Panc1 (cell line): ENCODE data around the gene INHBB. TPM values are rescaled to one million over a fixed set of nuclear protein-coding genes. Genes with fewer than 3 reads are reported as not detected.

Experiments
- ATAC-seq: fragments of 200-7000 bp; cut with Tn5 transposase; 2 replicates; pipeline ENCODE4 v1.9.1; 2020; ENCODE audit warnings: mild to moderate bottlenecking, moderate library complexity
- BruUV-seq: library from RNA; stranded (reverse); fragments of 400-500 nt; replicated peaks from 2 replicates; lab custom pipeline; 2021; lab: Mats Ljungman, UMichigan
- CTCF ChIA-PET: fragments of 300-600 bp; sonication (Branson Sonifier 250); formaldehyde crosslinking; loops from one replicate; lab custom pipeline; 2022; ENCODE audit warnings: antibody characterized with exemption; lab: Charles Lee
- POLR2A ChIA-PET: fragments of 300-600 bp; sonication (Branson Sonifier 250); formaldehyde crosslinking; loops from one replicate; lab custom pipeline; 2022; ENCODE audit warnings: antibody characterized with exemption; lab: Charles Lee
- DNase-seq: peaks from one replicate; pipeline ENCODE4 v3.0.0-alpha.2; 2010; ENCODE audit warnings: low read depth, low spot score
- H3K27ac ChIP-seq: 2 replicates; pipeline ENCODE4 v1.5.1; 2011; ENCODE audit warnings: mild to moderate bottlenecking, low read length, inconsistent platforms
- H3K27me3 ChIP-seq: fragments of 200-500 bp; sonication (Bioruptor generic); 2 replicates; pipeline ENCODE4 v1.6.0; 2014; ENCODE audit warnings: low read length, inconsistent platforms; ENCODE audit not compliant: control insufficient read depth, insufficient read depth
- H3K36me3 ChIP-seq: fragments of 200-500 bp; sonication (Bioruptor generic); 2 replicates; pipeline ENCODE4 v1.5.1; 2014; ENCODE audit warnings: inconsistent platforms, mild to moderate bottlenecking, low read length, moderate library complexity; ENCODE audit not compliant: control insufficient read depth, insufficient read depth
- H3K4me1 ChIP-seq: 2 replicates; pipeline ENCODE4 v1.5.1; 2011; ENCODE audit warnings: inconsistent platforms, mild to moderate bottlenecking, low read length, moderate library complexity; ENCODE audit not compliant: control insufficient read depth, insufficient read depth
- H3K4me3 ChIP-seq, 2 experiments: 2 replicates each; pipeline ENCODE4 v1.5.1; 2011 to 2012; ENCODE audit warnings: low read depth in 2 of 2, low read length in 2 of 2, mild to moderate bottlenecking in 2 of 2, inconsistent platforms in 1 of 2, moderate library complexity in 1 of 2
- H3K9me3 ChIP-seq: fragments of 200-500 bp; sonication (Bioruptor generic); 2 replicates; pipeline ENCODE4 v1.5.1; 2014; ENCODE audit warnings: low read depth, mild to moderate bottlenecking, inconsistent platforms, low read length, moderate library complexity; ENCODE audit not compliant: control insufficient read depth, insufficient read depth
- CTCF ChIP-seq: fragments of 450-650 bp; IDR thresholded peaks from 2 replicates; pipeline ENCODE4 v1.5.1; 2017; ENCODE audit warnings: mild to moderate bottlenecking
- POLR2AphosphoS5 ChIP-seq: IDR thresholded peaks from 2 replicates; pipeline ENCODE4 v1.6.1; 2012; ENCODE audit warnings: mild to moderate bottlenecking, low read depth, low read length, moderate library complexity
- REST ChIP-seq, 2 experiments: IDR thresholded peaks; 2 replicates each; pipeline ENCODE4 v1.6.1; 2011 to 2012; ENCODE audit warnings: low read depth in 2 of 2, control low read depth in 1 of 2, low read length in 1 of 2, mild to moderate bottlenecking in 1 of 2, moderate library complexity in 1 of 2; ENCODE audit not compliant: insufficient read depth in 1 of 2
- SIN3A ChIP-seq: IDR thresholded peaks from 2 replicates; pipeline ENCODE4 v1.6.1; 2012; ENCODE audit warnings: low read depth, mild to moderate bottlenecking, low read length, moderate library complexity, borderline replicate concordance; ENCODE audit not compliant: insufficient read depth
- TCF7L2 ChIP-seq: IDR thresholded peaks from 2 replicates; pipeline ENCODE4 v1.6.1; 2011; ENCODE audit warnings: mild to moderate bottlenecking, low read depth, low read length, inconsistent platforms
- in situ Hi-C: cut with HindIII; loops from 2 replicates; pipeline ENCODE4 v1.10.0; 2016; ENCODE audit warnings: low sequenced_read_pairs, low pct_unique_long_range_greater_than_20kb
- intact Hi-C: fragments of 100-400 bp; cut with micrococcal nuclease; formaldehyde crosslinking; loops from one replicate; pipeline ENCODE4 v1.10.0; 2022; ENCODE audit not compliant: unreplicated experiment
- total RNA-seq: library from RNA; stranded (reverse); gene quantifications from one replicate; pipeline ENCODE4 v1.2.1, GENCODE V29; 2021; ENCODE audit not compliant: unreplicated experiment

INHBB gene
- total RNA-seq, 1 experiment from 2014 or later, result 38.2 TPM

GRCh38 chr2:120362926-120363325, 17.0 kb downstream of the INHBB start:
- POLR2A ChIA-PET, result no interaction called here
- intact Hi-C loops, result no loop called here

GRCh38 chr2:120365236-120365793, 19.4 kb downstream of the INHBB start:
- no peaks in the 10 kb centered on the region for H3K9me3 ChIP-seq
- intact Hi-C loops, result no loop called here
- H3K4me3 ChIP-seq, result no peak overlapping the region
- DNase-seq, result no peak
- H3K4me1 ChIP-seq, result peaks cover 4% of the 10 kb centered on the region; the same call in 1 of the 2 replicates
- ATAC-seq, result no peak
- BruUV-seq, result no TSS peak
- CTCF ChIA-PET, result no interaction called here
- in situ Hi-C loops, result no loop called here
- TF ChIP-seq POLR2AphosphoS5 (no peak), REST (IDR thresholded peaks at IDR 0.05; ENCODE audit: insufficient read depth in 1 of 2, low read depth in 2 of 2, low read length in 1 of 2) (no peak), TCF7L2 (no peak), CTCF (no peak), SIN3A (no peak)
- no peak overlapping the region for H3K27ac ChIP-seq
- H3K36me3 ChIP-seq, result no peaks in the 10 kb centered on the region
- H3K27me3 ChIP-seq, result no peaks in the 10 kb centered on the region
- POLR2A ChIA-PET, result interaction anchor here (0.6 kb wide), 1 partner anchor 35 kb away, joined by 3 read pairs; no protein-coding TSS in a partner anchor

More at GRCh38 chr2:120362926-120363325, 17.0 kb downstream of the INHBB start:
- H3K36me3 ChIP-seq, result no peaks in the 10 kb centered on the region
- TF ChIP-seq SIN3A (no peak), TCF7L2 (no peak), CTCF (no peak), REST (IDR thresholded peaks at IDR 0.05; ENCODE audit: insufficient read depth in 1 of 2, low read depth in 2 of 2, low read length in 1 of 2) (no peak), POLR2AphosphoS5 (no peak)
- ATAC-seq, result no peak
- no peak overlapping the region for H3K4me3 ChIP-seq
- no TSS peak for BruUV-seq
- CTCF ChIA-PET, result no interaction called here
- H3K4me1 ChIP-seq, result peaks cover 4% of the 10 kb centered on the region; the same call in 1 of the 2 replicates
- no peak for DNase-seq
- H3K27me3 ChIP-seq, result no peaks in the 10 kb centered on the region
- in situ Hi-C loops, result no loop called here
- no peaks in the 10 kb centered on the region for H3K9me3 ChIP-seq
- H3K27ac ChIP-seq, result no peak overlapping the region
